H1 (cell line): ENCODE measurements around the gene CYB561A3. TPM values are rescaled to one million over a fixed set of nuclear protein-coding genes. Genes with fewer than 3 reads are reported as not detected.

ENCODE experiments used
- CTCF ChIA-PET: fragments of 300-600 bp; sonication (Branson Sonifier 250); formaldehyde crosslinking; loops from one replicate; lab custom pipeline; 2021; ENCODE audit not compliant: partially characterized antibody; lab: Charles Lee
- POLR2A ChIA-PET: fragments of 300-600 bp; sonication (Branson Sonifier 250); formaldehyde crosslinking; loops from one replicate; lab custom pipeline; 2021; ENCODE audit warnings: inconsistent platforms; ENCODE audit not compliant: partially characterized antibody; lab: Charles Lee
- DNase-seq, 2 experiments: peaks; one replicate each; pipeline versions ENCODE4 v3.0.0 to v3.0.0-alpha.2; 2010 to 2022; ENCODE audit warnings: low spot score in 2 of 2, low read depth in 1 of 2, mixed read lengths in 1 of 2
- FAIRE-seq: peaks from 2 replicates; lab custom pipeline; 2011; peaks lifted over from hg19 to GRCh38; lab: Jason Lieb, UNC
- H2AFZ ChIP-seq: 2 replicates; pipeline ENCODE4 v1.8.1; 2012; ENCODE audit warnings: low read length, inconsistent platforms
- H2AK5ac ChIP-seq: 2 replicates; pipeline ENCODE4 v1.6.1; 2013; ENCODE audit warnings: low read depth, low read length
- H2BK120ac ChIP-seq: replicated peaks from 2 replicates; pipeline ENCODE3; 2013; ENCODE audit warnings: low read depth, low read length, inconsistent platforms
- H2BK12ac ChIP-seq: 2 replicates; pipeline ENCODE4 v1.6.1; 2013; ENCODE audit warnings: low read depth, low read length
- H2BK15ac ChIP-seq: 2 replicates; pipeline ENCODE4 v1.6.1; 2013; ENCODE audit warnings: low read length
- H2BK20ac ChIP-seq: 2 replicates; pipeline ENCODE4 v1.6.1; 2013; ENCODE audit warnings: low read length
- H2BK5ac ChIP-seq: 2 replicates; pipeline ENCODE4 v1.6.1; 2013; ENCODE audit warnings: low read depth, low read length
- H3K14ac ChIP-seq: 2 replicates; pipeline ENCODE4 v1.6.1; 2013; ENCODE audit warnings: inconsistent platforms; ENCODE audit not compliant: insufficient read length
- H3K18ac ChIP-seq: 2 replicates; pipeline ENCODE4 v1.6.1; 2013; ENCODE audit warnings: low read length; ENCODE audit errors: extremely low read depth
- H3K23ac ChIP-seq: 2 replicates; pipeline ENCODE4 v1.6.1; 2013; ENCODE audit warnings: inconsistent platforms; ENCODE audit not compliant: insufficient read length
- H3K23me2 ChIP-seq: 2 replicates; pipeline ENCODE4 v1.6.1; 2013; ENCODE audit warnings: low read depth, low read length
- H3K27ac ChIP-seq: 2 replicates; pipeline ENCODE4 v1.6.1; 2011; ENCODE audit warnings: low read depth, low read length, inconsistent platforms
- H3K27me3 ChIP-seq, 4 experiments: replicated peaks in 1 of 4; 1 replicate in 1 of 4; 2 replicates in 3 of 4; pipeline versions ENCODE4 v1.6.1 to v1.8.1; 2011 to 2013; ENCODE audit warnings: low read length in 3 of 4, mild to moderate bottlenecking in 3 of 4, inconsistent platforms in 2 of 4, mixed read lengths in 2 of 4, moderate library complexity in 1 of 4; ENCODE audit not compliant: control insufficient read depth in 3 of 4, insufficient read depth in 3 of 4; ENCODE audit errors: extremely low read depth in 1 of 4
- H3K36me3 ChIP-seq, 4 experiments: 2 replicates each; pipeline versions ENCODE4 v1.6.1 to v1.8.1; 2011 to 2013; ENCODE audit warnings: mild to moderate bottlenecking in 4 of 4, low read length in 3 of 4, moderate library complexity in 2 of 4, control low read depth in 1 of 4, inconsistent platforms in 1 of 4; ENCODE audit not compliant: insufficient read depth in 4 of 4, control insufficient read depth in 2 of 4
- H3K4ac ChIP-seq: replicated peaks from 2 replicates; pipeline ENCODE3; 2013; ENCODE audit warnings: low read length, low read depth, mixed read lengths, inconsistent platforms; ENCODE audit not compliant: insufficient read length
- H3K4me1 ChIP-seq, 4 experiments: replicated peaks in 1 of 4; 1 replicate in 1 of 4; 2 replicates in 3 of 4; pipeline versions ENCODE4 v1.6.1 to v1.8.1; 2011 to 2013; ENCODE audit warnings: low read length in 3 of 4, inconsistent platforms in 2 of 4, mixed read lengths in 1 of 4; ENCODE audit not compliant: insufficient read depth in 4 of 4, control insufficient read depth in 3 of 4
- H3K4me2 ChIP-seq, 2 experiments: 2 replicates each; pipeline versions ENCODE4 v1.6.1 to v1.8.1; 2011 to 2013; ENCODE audit warnings: low read depth in 2 of 2, low read length in 2 of 2, control low read depth in 1 of 2, inconsistent platforms in 1 of 2, mild to moderate bottlenecking in 1 of 2; ENCODE audit not compliant: insufficient read depth in 1 of 2
- H3K4me3 ChIP-seq, 4 experiments: fragments of 200-600, 300-600 bp in 1 of 4; sonication (generic), shearing (Covaris generic), sonication (Bioruptor Twin) in 1 of 4; 2 replicates each; pipeline versions ENCODE4 v1.5.1 to v1.8.1; 2011 to 2016; ENCODE audit warnings: low read length in 4 of 4, low read depth in 3 of 4, control low read depth in 2 of 4, inconsistent platforms in 2 of 4, mild to moderate bottlenecking in 2 of 4, mixed read lengths in 1 of 4, moderate library complexity in 1 of 4; ENCODE audit not compliant: insufficient read depth in 2 of 4; ENCODE audit errors: extremely low read depth in 1 of 4
- H3K56ac ChIP-seq: replicated peaks from 2 replicates; pipeline ENCODE3; 2013; ENCODE audit warnings: low read depth, mild to moderate bottlenecking, mixed read lengths, low read length, inconsistent platforms; ENCODE audit not compliant: insufficient read length
- H3K79me1 ChIP-seq: 2 replicates; pipeline ENCODE4 v1.6.1; 2013; ENCODE audit warnings: low read depth, low read length, control low read depth
- H3K79me2 ChIP-seq, 2 experiments: 2 replicates each; pipeline versions ENCODE4 v1.6.1 to v1.8.1; 2012 to 2013; ENCODE audit warnings: low read length in 2 of 2, mild to moderate bottlenecking in 2 of 2, inconsistent platforms in 1 of 2; ENCODE audit not compliant: insufficient read depth in 2 of 2, control insufficient read depth in 1 of 2
- H3K9ac ChIP-seq, 4 experiments: replicated peaks in 1 of 4; 1 replicate in 1 of 4; 2 replicates in 3 of 4; pipeline versions ENCODE4 v1.6.1 to v1.8.1; 2011 to 2013; ENCODE audit warnings: low read depth in 3 of 4, low read length in 3 of 4, control low read depth in 2 of 4, mild to moderate bottlenecking in 2 of 4, moderate library complexity in 2 of 4, inconsistent platforms in 1 of 4; ENCODE audit errors: extremely low read depth in 1 of 4
- H3K9me3 ChIP-seq, 2 experiments: 2 replicates each; pipeline versions ENCODE4 v1.6.1 to v1.8.1; 2012 to 2013; ENCODE audit warnings: mild to moderate bottlenecking in 2 of 2, moderate library complexity in 2 of 2, control low read depth in 1 of 2, inconsistent platforms in 1 of 2, low read depth in 1 of 2, low read length in 1 of 2, mixed read lengths in 1 of 2; ENCODE audit not compliant: insufficient read depth in 2 of 2
- H4K20me1 ChIP-seq, 2 experiments: replicated peaks in 1 of 2; 2 replicates each; pipeline versions ENCODE3 to v1.8.1; 2011 to 2013; ENCODE audit warnings: inconsistent platforms in 2 of 2, low read length in 2 of 2, mild to moderate bottlenecking in 1 of 2; ENCODE audit not compliant: insufficient read depth in 2 of 2, control insufficient read depth in 1 of 2
- H4K5ac ChIP-seq: 2 replicates; pipeline ENCODE4 v1.6.1; 2013; ENCODE audit warnings: low read length, low read depth, mixed read lengths, inconsistent platforms; ENCODE audit not compliant: insufficient read length
- H4K8ac ChIP-seq: 2 replicates; pipeline ENCODE4 v1.8.0; 2013; ENCODE audit warnings: mild to moderate bottlenecking, moderate library complexity, low read length, inconsistent platforms; ENCODE audit not compliant: insufficient read depth; ENCODE audit errors: extremely low read depth
- H4K91ac ChIP-seq: replicated peaks from 2 replicates; pipeline ENCODE3; 2013; ENCODE audit warnings: low read length, mixed read lengths, inconsistent platforms; ENCODE audit not compliant: insufficient read length
- CTCF ChIP-seq, 3 experiments: IDR thresholded peaks; 1 replicate in 2 of 3; 2 replicates in 1 of 3; pipeline versions ENCODE4 v1.5.1 to v1.6.1; 2011; ENCODE audit warnings: low read length in 3 of 3, mild to moderate bottlenecking in 3 of 3, inconsistent platforms in 2 of 3, low read depth in 1 of 3, moderate library complexity in 1 of 3; ENCODE audit not compliant: insufficient read depth in 1 of 3; ENCODE audit errors: control extremely low read depth in 1 of 3
- GABPA ChIP-seq: IDR thresholded peaks from 2 replicates; pipeline ENCODE4 v1.6.1; 2011; ENCODE audit warnings: mild to moderate bottlenecking, low read length, moderate library complexity, borderline replicate concordance; ENCODE audit not compliant: insufficient read depth
- HDAC2 ChIP-seq, 2 experiments: fragments of 300-600 bp in 1 of 2; sonication (generic) in 1 of 2; IDR thresholded peaks; 2 replicates each; pipeline ENCODE4 v1.6.1; 2011 to 2012; ENCODE audit warnings: low read depth in 2 of 2, low read length in 2 of 2, mild to moderate bottlenecking in 2 of 2, moderate library complexity in 2 of 2, borderline replicate concordance in 1 of 2, inconsistent platforms in 1 of 2
- RNF2 ChIP-seq: fragments of 200-900, 300-1000 bp; sonication (generic); IDR thresholded peaks from 2 replicates; pipeline ENCODE4 v1.7.1; 2016; ENCODE audit warnings: borderline replicate concordance, low read depth, mild to moderate bottlenecking, antibody characterized with exemption, low read length; ENCODE audit not compliant: poor library complexity, severe bottlenecking; ENCODE audit errors: missing control alignments
- TAF1 ChIP-seq: IDR thresholded peaks from 2 replicates; pipeline ENCODE4 v1.6.1; 2011; ENCODE audit warnings: mild to moderate bottlenecking, low read depth, low read length
- TBP ChIP-seq: IDR thresholded peaks from 2 replicates; pipeline ENCODE4 v1.6.1; 2011; ENCODE audit warnings: low read depth, low read length, improper control_type of control experiment
- WGBS, 2 experiments: shearing (Covaris generic) in 1 of 2; methylation state at CpG; one replicate each; pipeline versions ENCODE4 v1.1.6 to v1.1.7; 2013 to 2015; ENCODE audit warnings: low lambda C conversion rate in 2 of 2, mixed read lengths in 2 of 2, inconsistent platforms in 1 of 2, low coverage in 1 of 2, missing lambda C conversion rate in 1 of 2; ENCODE audit not compliant: insufficient replicate concordance in 2 of 2, insufficient coverage in 1 of 2, insufficient read length in 1 of 2; ENCODE audit errors: extremely low coverage in 1 of 2, missing lambda C conversion rate in 1 of 2; 5-methylcytosine and 5-hydroxymethylcytosine counted together
- polyA plus RNA-seq, 7 experiments: library from polyadenylated mRNA; depleted of rRNA in 3 of 7; stranded (reverse) in 5 of 7; unstranded in 2 of 7; fragments of >200 nt in 5 of 7; fragments of 200-250 nt in 2 of 7; gene quantifications; 1 replicate in 5 of 7; 2 replicates in 1 of 7; 4 replicates in 1 of 7; pipeline versions ENCODE4 v1.2.1 to v1.2.3, GENCODE V29; 2011 to 2013; ENCODE audit warnings: missing spikeins in 2 of 7, mixed read lengths in 2 of 7
- total RNA-seq: library from RNA; stranded (reverse); fragmentation: NEBNext Ultra II Directional; extraction: Animal tissue kit (Norgen Biotek cat#: 25700); gene quantifications from 2 replicates; pipeline ENCODE4 v1.2.1, GENCODE V29; 2021

The CYB561A3 gene
- total and polyA plus RNA-seq, 2 of the 8 experiments (the other 6 are each of a cell fraction or from before 2014, with no cell fraction given) = 29.6 to 41.2 TPM

- Histone ChIP-seq H2AK5ac (peak overlapping the region; percentile 42; the same call in 1 of the 2 replicates), H4K8ac (peak overlapping the region; percentile 84; the same call in 1 of the 2 replicates), H3K14ac (no peak overlapping the region), H3K23me2 (peaks cover 9% of the 10 kb centered on the region; the same call in 1 of the 2 replicates), H3K9ac (peak overlapping the region in 2 of 4 experiments; percentile 14 to 17; a peak in 3 of 7 replicates), H3K27me3 (no peaks in the 10 kb centered on the region), H3K4me1 (peaks cover 5 to 14% (median 9%) of the 10 kb centered on the region in 4 experiments), H3K36me3 (peaks cover 0 to 8% (median 2%) of the 10 kb centered on the region in 4 experiments; a peak in 1 of 8 replicates), H2BK15ac (peak overlapping the region; percentile 14), H3K79me2 (peaks cover 12 to 20% of the 10 kb centered on the region in 2 experiments), H4K5ac (peak overlapping the region; percentile 53), H2AFZ (peak overlapping the region; percentile 72; the same call in 1 of the 2 replicates), H3K56ac (peak overlapping the region; percentile 70), H3K4me3 (no peak overlapping the region), H2BK5ac (peak overlapping the region; percentile 71), H4K91ac (peak overlapping the region; percentile 45), H3K23ac (no peak overlapping the region), H2BK20ac (no peak overlapping the region), H3K79me1 (peaks cover 6% of the 10 kb centered on the region; the same call in 1 of the 2 replicates), H2BK12ac (0 out of 2 replicates have a peak overlapping the region, but pooled peaks have one; percentile 30), H3K9me3 (no peaks in the 10 kb centered on the region), H3K4ac (peak overlapping the region; percentile 91), H3K27ac (peak overlapping the region; percentile 50), H2BK120ac (no peak overlapping the region), H3K4me2 (no peak overlapping the region), H4K20me1 (peaks cover 0 to 3% of the 10 kb centered on the region in 2 experiments), H3K18ac (no peak overlapping the region)
- ChIA-PET POLR2A (interaction anchor here (0.7 to 39.7 kb wide), 13 partner anchors 9 to 291 kb away, joined by 3 to 1106 read pairs (median 6); partner anchors contain the start of genes CPSF7, CYB561A3, SDHAF2 and TMEM138), CTCF (interaction anchor here (0.5 to 10.1 kb wide), 36 partner anchors 9 to 461 kb away, joined by 3 to 290 read pairs (median 4); partner anchors contain the start of genes CYB561A3, TMEM138 and TMEM216)
- FAIRE-seq (no peak), DNase-seq (peak; percentile 78 to 92)
- WGBS, 2 experiments = 44% methylated on average over 8 of the region's 8 CpGs; no CpG with 5 or more reads in 1 of the 2 experiments
- peak; percentile 76 for TF ChIP-seq TAF1
- TF ChIP-seq GABPA = peak; percentile 61; the same call in 1 of the 2 replicates
- TF ChIP-seq HDAC2 (IDR thresholded peaks at IDR 0.05; ENCODE audit: borderline replicate concordance in 1 of 2, low read depth in 2 of 2, low read length in 2 of 2) = no peak
- peak; percentile 71; the same call in 1 of the 2 replicates for TF ChIP-seq TBP
- peak; percentile 95 to 99 (median 97) for TF ChIP-seq CTCF (IDR thresholded peaks at IDR 0.05; ENCODE audit: control extremely low read depth in 1 of 3, insufficient read depth in 1 of 3, low read depth in 1 of 3, low read length in 3 of 3)
- TF ChIP-seq RNF2 = no peak
Measured at GRCh38 chr11:61336171-61336935, 25.3 kb downstream of the CYB561A3 start.
